Activated effector memory CD4-positive, alpha-beta T cell treated with anti-CD3 and anti-CD28 coated beads, Interleukin-2, amount 50 U/mL, for 16 hours (primary cell): Measurements from ENCODE around the gene STK39.
"Not testable (repeated sequence)": the region's sequence is repeated elsewhere in the genome, so short reads cannot be mapped to it uniquely, and the experiment has no call there.

Experiments used
- DNase-seq: peaks from one replicate; pipeline ENCODE4 v3.0.0-alpha.2; 2020

Gene STK39

DNA sequence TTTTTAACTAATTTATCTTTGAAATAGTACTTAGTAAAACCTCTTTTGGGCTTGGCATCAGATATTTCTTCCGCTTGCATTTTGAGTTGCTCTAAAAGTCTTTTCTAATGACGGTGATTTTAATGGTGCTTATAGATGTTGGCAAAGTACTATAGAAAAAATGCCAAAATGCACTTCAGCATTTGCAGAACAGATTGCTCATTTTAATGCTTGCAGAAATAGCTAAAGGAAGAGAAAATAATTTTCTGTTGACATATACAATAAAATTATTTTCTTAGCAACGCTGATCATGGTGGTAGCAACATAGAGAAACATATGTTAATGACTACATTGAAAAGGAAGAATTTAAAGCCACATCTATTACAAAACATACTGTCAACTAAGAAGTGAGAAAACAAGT lies 170.7 kb downstream of the STK39 start:
- no peak for DNase-seq

DNA sequence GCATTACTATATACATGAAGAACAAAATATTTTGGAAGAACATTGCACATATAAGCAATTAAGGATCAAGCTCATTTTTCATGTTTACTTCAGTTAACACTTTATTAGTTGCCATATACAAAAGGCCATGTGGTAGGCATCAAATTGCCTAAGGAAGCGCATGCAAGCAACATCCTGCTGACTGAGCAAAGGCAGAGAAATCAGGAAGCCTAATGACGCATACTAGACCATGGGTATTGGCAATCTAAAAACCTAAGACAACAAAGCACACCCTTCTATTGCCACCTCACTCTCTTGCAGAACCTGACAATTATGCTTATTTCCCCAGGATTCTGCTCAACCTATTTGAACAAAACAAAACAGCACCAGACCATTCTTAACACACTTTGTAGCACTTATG lies 171.9 kb downstream of the STK39 start:
- DNase-seq: no peak

DNA sequence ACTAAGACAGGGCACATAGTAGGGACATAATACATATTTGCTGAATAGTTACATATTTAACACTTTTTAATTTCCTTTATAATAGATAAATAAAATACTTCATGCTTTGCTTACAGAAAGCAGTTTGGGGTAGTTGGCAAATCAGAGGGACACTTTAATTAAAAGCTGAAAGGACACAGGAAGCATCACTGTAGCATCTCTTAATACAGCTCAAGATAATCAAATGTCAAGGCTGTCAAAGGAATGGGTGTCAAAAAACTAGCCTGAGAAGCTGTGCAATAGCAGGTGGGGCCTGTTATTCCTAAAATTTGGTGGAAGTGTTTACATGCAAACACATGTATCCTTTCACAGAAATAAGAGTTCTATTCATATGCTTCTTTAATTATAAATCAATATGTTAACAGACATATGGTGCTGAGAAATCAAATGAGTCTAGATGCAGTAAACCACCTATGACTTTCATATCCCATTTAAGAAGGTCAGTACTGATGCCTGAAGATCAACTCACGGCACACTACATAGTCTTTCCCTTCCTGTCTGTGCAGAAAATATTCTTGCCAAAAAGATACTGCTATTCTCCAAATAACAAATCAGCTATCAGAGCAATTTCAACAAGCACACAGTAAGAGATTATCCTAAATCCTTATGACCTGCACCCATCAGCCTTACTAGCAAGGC lies 174.6 kb downstream of the STK39 start:
- DNase-seq: no peak

DNA sequence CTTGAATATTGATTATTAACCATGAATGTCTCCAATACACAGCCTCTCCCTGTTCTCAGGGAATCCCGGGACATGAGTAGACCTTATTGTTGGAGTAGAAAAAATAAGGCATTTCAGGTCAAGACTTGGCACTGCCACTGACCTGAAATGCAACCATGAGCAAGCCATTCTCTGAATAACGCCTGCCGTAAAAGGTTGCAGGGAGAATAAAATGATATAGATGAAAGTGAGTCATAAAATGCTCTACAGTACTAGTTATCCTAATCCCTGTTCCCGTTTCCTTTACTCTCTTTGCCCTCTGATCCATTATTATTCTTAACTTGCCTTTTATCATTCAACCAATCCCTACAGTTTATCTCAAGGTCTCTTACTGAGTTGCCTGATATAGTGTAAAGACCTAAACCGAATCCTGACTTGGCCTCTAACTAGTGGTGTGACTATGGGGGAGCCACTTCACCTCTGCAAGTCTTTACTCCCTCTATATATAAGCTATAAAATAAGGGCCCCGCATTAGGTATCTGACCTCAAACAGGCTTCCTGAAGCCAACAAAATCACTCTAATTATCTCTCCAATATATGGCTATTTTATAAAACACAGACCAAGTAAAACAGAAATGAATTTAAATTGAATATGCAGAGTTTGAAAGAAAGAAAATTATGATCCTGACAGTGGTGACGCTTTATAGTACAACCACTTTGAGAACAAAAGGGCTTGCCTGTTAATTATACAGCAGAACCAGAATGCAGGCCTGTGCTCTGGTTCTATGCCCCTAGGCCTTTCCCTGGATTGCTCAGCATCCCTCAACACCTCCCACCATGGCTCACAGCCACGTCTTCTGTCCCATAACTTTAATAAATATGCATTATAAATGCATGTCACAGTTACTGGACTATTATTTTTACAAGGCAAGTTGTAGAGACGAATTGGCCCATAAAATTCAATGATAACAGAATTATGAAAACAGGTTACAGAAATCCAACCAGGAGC lies 183.1 kb downstream of the STK39 start:
- DNase-seq: no peak

DNA sequence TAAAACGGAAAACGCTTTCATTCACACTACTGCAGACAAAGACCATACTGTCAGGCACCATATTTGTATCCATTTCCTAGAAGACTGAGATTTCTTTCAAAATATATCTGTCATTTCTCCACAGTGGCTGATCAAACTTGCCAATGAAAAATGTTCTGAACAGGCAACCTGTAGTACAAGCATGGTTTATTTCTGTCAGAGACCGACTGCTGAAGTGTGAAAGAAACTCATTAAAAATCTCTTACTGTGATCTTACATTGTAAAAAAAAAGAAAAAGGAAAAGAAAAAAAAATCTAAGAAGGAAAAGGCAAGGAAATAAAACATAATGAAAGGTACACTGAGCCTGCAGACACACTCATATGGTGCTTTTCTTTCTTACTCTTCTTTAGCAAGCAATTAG lies 184.5 kb downstream of the STK39 start:
- DNase-seq: no peak

DNA sequence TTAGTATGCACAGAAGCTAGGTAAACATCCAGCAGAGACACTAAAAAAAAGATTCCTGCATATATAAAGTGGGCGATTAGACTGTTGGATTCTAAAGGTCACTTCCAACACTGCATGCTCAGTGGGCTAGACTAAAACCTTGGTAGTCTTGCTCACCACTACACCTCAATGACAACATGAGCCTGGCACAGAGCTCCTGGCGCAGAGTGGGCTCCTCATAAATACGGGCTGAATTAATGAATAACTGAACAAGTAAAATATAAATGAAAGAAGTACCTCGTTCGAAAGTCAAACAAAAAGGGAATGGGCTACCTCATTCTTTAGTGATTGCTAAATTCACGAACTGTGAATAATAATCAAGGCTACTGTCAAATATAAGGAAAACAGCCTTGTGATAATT lies 185.3 kb downstream of the STK39 start:
- no peak for DNase-seq

DNA sequence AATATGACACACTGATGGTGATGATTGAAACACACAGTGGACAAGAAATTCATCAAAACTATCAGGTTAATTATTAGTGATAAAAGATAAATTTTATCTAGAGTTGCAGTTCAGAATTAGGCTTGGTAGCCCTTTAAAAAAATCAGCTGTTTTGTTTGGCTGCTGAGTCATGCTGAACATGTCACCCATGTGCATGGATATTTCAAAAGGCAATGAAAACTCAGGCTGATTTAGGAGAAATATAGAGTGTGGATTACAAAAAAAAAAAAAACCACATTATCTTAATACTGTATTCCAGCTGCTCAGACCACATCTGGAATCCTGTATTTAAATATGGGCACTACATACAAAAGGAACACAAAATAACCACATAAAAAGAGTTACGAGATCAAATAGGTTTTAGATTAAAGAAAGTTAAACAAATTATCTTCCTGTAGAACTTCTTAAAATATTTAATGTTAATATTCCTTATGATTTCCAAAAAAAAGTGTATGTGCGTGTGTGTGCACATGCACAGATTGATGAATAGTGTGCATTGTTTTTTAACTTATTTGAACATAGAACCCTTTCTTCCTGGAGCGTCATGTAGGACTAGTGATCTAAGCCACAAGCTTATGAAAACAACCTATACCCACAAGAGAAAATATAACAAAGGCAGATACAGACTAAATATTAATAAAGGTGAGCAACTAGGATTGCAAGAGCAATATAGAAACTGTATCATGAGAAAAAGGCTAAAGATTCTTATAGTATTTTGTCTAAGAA lies 186.2 kb downstream of the STK39 start:
- DNase-seq: no peak

DNA sequence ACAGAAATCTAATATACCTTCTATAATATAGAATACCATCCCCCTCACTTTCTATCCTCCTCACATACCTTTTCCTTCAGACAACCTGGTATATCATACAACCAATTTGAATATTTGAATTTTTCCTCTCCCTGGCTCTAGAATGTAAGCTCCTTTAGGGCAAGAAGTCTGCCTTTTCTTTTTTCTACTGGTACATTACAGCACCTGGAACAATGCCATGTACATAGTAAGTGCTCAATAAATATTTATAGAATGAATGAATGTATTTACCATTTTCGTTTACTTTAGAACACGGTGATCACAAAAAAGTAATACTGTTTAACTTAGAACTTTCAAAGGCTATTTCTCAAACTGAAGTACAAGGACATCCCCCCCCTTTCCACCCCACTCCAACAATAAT lies 187.6 kb downstream of the STK39 start:
- DNase-seq: no peak

DNA sequence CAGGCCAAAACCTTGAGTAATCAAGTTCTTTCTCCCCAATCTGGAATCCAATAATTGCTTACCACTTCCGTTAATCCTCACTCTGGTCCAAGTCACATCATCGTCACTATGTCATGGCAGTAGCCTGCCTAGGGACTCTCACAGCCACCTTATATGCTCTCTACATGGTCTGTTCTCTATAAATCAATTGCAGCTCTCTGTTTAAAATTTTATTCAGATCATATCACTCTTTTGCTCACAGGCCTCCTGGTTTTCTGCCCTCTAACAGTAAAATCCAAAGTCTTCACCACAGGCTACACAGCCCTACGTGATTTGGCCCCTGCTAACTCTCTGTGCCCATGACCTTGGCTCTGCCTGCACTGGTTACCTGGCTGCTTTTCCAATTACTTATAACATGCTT lies 188.7 kb downstream of the STK39 start:
- DNase-seq: no peak

DNA sequence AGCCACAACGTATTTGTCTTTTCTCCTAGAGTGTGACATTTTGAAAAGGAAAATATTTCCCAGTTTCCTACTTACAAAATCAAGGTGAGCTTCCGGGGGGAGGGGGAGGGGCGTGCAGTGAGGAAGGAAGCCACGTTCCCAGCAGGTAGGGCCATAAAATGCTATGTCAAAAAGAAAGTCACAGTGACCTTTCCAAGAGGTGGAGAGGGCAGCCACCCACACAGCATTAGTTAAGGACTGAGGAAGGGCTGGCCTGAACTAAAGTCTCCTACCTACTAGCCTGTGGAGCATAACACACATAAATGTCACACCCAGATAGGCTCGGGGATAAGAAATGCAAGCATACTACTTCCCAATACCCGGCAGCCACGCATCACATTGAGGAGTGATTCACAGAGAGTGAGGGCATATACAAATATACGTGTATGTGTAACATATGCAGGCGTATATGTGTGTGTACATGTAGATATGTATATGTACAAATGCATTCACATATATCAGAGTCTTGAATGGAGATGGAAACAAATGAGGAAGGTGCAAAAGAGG lies 191.1 kb downstream of the STK39 start:
- DNase-seq: no peak

DNA sequence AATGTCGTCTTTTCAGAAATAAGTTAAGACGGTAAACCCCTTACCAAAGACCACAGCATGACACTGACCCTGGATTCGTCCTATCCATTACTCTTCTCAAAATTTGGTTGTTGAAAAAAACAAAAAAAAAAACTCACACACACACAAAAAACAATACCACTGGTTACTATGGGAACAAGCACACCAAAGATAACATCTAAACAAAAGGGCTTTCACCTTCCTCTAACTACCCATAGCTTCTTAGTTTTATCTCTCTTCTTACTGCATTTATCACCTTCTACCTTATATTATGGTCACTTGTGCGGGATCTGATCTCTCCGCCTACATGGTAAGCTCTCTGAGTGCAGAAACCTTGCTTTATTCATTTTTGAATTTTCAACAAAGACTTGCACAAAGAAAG lies 192.7 kb downstream of the STK39 start:
- no peak for DNase-seq

DNA sequence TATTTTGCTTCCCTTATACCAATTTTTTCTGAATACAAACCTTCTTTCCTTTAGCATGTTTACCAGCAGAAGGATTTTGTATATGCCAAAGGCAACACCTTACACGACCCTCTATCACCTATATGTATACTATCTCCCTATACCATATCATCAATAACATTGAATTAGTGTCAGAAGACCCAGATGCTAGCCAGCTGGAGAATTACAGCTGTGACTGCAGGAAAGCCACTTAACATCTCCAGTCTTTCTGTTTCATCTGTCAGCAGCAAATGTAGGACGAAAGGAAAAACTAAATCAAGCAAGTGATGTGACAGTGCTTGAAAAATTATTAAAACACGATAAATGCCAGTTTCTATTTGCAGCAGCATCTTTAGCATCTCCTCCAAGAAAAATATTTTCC lies 193.7 kb downstream of the STK39 start:
- no peak for DNase-seq

DNA sequence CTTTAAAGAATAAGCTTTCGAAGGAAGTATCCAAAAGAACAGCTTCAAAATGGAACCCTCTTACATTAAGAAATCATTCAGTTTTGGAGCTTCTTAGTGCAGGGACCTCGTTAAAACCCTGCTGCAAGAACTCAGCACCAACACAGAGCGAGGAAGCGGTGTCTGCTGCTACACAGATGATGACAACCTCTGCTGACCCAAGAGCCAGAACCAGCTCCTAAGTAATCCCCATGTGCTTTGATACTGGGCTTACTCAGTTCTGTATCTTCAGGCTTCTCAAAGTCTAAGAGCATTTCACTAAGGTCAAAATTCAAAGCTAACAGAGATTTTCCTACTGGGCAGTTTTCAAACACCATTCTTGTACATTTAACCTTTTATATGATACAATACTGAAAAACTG lies 194.6 kb downstream of the STK39 start:
- no peak for DNase-seq

DNA sequence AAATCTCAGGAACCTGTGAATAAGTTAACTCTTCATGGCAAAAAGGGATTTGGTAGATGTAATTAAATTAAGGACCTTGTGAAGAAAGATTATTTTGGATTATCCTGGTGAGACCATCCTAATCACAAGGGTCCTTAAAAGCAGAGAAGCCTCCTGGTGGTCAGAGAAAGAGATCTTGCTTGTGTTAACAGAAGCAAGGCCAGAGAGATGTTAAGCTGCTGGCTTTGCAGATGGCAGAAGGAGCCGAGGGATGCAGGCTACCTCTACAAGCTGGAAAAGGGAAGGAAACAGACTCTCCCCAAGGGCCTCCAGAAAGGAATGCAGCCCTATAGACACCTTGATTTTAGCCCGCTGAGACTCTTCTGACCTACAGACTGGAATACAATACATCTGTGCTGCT lies 197.0 kb downstream of the STK39 start:
- DNase-seq: no peak

DNA sequence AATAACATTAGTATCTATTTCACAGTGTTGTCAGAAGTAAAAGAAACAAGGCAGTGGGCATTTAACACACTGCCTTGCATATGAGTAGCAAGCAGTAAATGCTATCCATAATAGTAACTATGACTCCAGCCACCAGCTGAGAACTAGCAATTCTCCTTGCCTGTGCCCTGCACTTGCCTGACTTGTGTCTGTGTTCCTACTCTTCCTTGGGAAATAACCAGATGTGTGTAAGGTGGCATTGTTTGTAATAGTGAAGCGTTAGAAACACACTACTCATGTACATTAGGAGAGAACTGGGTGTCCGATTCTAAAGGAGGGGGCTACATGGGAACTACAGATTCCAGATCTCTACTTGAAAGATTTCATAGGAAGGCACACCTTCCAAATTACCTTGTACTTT lies 197.8 kb downstream of the STK39 start:
- no peak for DNase-seq

DNA sequence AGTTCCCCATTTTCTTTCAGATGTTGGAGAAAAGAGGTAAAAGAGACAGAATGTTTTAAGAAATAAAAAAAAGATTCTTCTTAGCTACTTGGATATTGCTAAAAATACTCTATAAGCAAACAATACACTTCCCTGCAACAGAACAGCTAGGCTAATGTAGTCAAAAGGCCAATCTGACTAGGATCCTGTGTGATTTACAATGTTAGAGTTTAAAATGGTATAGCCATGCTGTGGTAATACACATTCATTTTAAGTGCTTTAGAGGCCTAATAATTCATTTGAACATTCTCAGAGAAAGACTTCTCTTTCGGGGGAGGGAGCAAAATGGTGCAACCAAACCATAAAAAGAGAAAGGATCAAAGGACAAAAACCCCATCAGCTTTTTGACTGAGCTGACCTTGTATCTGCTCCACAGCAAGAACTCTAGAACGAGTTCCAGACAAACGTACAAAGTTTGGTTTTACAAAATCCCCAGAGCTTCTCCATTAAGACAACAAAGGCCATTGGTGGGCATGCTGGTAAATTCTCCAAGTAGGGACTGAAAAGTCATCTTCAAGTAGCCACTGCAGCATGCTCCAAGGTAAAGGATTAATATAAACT lies 200.2 kb downstream of the STK39 start:
- DNase-seq: no peak

DNA sequence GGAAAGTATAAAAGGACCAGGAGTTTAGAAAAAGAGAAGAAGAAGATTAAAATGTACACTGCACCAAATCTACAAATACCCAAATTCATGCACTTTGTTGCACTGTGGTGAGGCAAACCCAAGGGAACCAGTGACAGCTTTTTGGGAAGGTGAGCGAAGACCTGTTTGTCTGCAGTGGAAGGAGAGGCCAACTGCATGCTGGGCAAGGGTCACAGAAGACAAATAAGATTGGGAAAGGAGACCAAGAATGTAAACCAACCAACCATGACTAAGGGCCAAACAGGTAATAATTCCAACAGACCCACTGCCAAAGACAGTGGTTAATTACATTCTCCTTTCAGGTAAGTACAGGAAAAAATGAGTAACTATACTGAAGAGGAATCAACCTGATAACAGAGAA lies 202.8 kb downstream of the STK39 start:
- no peak for DNase-seq

DNA sequence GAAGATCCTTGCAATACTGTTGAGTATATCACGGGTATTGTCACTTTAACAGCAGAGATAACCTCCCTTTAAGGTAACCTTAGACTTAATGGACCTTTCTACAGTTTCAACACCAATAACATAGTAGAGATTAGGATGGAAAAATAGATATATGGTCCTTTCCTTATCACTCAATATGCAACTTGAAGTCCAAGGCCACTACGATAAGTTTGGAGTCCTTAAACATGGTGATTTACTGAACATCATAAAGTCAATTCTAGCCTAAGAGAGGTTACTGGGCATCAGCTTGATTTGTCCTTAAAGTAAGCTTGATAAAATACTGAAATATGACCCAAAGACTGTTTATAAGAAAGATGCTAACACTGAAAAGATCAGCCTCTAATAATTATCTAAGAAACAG lies 203.2 kb downstream of the STK39 start:
- no peak for DNase-seq

DNA sequence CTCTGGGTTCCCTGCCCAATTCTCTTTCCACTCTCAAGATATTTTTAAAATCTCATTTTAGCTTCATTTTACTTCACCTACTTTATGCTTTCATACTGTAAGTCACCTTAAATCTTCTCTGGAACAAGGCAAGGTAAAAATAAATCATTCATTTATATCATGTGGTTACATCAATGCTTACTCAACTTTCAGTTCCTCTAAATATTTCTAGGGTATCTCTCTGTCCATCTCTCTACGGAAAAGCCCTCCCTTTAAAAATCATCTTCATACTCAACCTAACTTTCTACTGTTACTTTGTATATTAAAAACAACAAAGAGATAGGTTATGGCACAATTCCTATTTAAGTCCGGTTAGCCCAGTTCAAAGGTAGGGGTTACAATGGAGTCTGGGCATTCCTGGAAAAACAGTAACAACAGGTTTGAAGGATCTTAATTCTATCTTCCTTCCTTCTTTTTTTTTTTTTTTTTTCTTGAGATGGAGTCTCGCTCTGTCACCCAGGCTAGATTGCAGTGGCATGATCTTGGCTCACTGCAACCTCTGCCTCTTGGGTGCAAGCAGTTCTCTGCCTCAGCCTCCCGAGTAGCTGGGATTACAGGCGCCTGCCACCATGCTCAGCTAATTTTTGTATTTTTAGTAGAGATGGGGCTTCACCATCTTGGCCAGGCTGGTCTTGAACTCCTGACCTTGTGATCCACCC lies 205.1 kb downstream of the STK39 start:
- DNase-seq: not testable (repeated sequence)

DNA sequence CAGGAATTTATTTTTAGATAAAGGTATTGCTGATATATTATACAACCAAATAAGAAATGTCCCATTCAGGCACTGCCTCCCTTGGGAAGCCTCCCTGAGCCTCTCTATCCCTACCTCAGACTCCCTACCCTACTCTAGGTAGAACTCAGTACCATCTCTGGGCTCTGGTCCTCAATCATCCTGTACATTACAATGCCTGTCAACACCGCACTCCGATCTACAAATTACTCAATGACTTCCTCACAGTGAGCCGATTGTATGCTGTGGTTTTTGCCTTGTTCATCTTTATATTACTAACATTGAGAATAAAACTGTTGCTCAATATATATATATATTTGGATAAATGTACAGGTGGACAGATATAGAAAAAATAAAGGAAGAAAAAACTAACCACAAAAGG lies 207.5 kb downstream of the STK39 start:
- DNase-seq: no peak

DNA sequence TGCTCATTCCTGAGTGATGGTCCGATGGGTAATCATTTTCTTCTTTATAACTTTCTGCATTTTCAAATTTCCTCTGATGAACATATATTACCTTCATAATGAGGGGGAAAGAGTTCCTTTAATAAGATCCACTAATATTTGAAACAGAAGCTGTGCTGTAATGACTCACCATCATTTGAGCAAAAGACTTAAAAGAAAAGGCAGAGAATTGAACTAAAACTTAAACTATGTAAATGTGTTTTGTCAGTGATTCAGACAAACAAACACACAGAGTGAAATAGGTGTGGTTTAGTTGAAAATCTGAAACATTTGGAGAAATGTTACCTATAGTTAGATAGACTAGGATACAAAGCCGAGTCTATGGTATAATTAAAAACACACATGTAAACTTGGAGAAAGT lies 209.6 kb downstream of the STK39 start:
- DNase-seq: no peak

DNA sequence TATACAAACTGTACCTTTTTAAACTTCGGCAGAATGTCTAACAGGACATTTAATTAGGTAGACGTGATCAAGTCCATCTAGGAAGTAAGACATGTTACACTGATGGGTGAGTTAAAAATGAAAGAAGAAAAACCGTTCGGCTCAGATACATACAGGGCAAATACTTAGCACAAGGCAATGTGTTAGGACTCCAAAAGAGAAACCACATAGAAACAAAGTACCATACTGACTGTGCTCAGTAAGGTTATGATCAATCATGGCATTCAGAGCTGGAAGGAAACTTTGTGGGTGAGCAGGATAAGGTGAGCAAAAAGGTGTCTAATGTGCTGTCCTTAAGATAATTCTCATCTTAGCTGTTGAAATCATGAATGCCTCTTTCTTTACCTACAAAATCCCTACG lies 211.9 kb downstream of the STK39 start:
- DNase-seq: no peak
